ENCODE data around the gene GPC6.

DNA sequence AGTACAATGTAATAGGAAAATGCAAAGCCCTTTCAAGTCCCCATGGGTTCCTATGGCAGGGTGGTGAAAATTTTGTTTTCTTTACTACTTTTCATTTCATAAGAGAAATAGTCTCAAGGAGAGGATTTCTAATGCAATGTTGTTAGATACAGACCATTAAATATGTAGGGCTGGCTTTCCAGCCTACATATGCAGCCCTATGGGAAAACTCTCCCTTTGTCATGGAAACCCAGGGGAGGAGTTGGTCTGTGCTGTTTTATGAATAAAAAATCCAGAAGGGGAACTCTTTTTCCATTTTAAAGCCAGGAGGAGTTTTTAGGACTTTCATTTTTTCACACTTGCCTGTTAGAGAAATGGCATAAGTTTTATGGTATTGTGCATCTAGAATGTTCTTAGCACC, 1133.3 kb downstream of the GPC6 start:
- TF ChIP-seq EZH2 (IDR thresholded peaks at IDR 0.05; ENCODE audit: insufficient read depth, poor library complexity, severe bottlenecking) (no peak), EZH2phosphoT487 (IDR thresholded peaks at IDR 0.05; ENCODE audit: insufficient read depth, low read depth) (no peak)

Data from GM23248 (cell line).